HG03060 (cell line): ENCODE measurements around the gene NDST1.

ENCODE experiments used
- ATAC-seq: cut with Tn5 transposase; IDR thresholded peaks from one replicate; pipeline ENCODE4 v1.9.1; 2021; ENCODE audit warnings: low read depth, moderate number of reproducible peaks; ENCODE audit not compliant: unreplicated experiment

Gene NDST1

DNA sequence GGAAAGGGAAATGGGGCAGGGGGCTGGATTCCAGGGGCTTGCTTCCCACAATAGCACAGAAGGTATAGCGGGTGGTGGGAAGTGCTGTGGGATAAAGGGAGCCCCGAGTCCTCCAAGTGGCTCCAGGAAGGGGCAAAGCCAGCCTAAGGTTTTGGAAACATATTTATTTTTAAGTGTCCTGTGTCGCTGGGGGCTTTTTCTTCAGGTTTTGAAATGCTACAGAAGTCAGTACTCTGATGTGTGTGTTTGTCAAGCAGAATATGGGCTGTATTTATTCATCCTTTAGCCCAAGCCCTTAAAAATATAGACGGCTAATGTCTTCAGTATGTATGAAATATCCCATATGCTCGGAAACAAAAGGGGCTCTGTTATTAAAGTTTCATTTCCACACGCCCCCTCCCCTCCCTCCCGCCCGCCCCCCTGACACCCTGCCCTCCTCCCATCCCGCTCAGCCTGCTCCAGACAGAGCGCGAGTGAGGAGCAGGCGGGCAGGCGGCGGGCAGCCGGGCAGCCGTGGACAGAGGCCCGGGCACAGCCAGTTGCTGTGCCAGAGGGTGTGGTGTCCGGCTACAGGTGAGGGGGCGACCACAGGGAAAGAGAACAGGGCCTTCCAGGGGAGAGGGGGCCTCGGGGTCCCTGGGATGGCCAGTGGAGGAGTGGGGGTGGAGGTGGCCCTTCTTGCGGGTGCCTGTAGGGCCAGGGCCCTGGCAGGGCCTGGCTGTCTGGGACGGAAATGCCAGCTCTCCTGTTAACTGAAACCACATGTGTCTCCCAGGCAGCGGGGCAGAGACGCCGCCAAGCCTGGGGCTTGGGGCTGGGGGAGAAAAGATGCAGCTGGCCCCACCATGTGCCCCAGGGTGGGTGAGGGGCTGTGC, 92.9 kb downstream of the NDST1 start:
- no peak for ATAC-seq

DNA sequence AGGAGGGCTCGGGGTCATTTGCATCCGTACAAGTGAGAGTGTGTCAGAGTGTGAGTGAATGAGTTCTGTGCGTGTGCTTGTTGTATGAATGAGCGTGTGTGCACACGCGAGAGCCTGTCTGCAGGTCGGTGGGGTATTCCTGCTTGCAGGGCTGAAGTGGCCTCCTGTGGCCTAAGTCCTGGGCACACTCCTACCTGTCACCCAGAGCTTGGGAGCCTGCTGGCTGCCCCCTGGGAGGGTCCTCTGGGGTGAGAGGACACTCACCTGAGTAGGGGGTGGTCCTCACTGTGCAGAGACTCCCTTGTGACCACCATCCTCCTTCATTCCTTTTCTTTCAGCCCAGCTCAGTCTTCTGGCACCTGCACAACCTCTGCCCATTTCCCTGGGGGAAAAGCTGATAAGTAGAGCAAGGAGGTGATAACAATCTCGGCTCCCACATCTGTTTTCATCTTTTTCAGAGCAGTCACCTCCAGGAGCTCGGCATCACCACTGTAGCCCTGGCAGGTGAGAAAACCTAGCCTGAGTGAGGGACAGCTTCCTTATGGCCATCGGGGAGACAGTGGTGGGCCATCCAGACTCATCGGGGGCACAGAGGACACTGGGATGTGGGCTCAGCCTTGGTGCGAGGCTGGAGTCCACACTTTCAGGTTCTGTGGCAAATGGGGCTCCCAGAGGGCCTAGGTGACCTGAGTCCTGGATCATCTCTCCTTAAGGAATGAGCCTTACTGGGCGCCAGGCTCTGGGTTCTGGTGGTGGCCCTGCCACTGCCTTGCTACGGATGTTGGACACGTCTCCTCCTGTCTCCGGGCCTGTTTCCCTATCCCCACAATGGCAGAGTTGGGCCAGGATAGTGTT, 93.8 kb downstream of the NDST1 start:
- no peak for ATAC-seq

DNA sequence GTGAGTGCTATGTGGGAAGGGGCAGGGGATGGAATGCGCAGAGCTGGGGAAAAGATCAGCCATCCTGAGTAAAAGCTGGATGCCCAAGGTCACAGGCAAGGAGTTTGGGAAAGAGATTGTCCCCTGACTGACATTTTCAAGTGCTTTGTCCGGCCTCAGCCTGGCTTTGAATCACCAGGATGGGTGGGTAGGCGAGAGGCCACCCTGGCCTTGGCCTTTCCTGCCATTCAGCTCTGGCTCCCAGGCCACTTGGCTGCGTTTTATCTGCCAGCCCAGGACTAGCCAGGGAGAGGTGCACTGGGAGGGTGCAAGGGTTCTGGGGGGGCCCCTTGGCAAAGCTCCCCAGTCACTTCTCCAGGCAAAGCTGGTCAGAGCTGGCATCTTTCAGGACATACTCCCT, 95.1 kb downstream of the NDST1 start:
- ATAC-seq = no peak

DNA sequence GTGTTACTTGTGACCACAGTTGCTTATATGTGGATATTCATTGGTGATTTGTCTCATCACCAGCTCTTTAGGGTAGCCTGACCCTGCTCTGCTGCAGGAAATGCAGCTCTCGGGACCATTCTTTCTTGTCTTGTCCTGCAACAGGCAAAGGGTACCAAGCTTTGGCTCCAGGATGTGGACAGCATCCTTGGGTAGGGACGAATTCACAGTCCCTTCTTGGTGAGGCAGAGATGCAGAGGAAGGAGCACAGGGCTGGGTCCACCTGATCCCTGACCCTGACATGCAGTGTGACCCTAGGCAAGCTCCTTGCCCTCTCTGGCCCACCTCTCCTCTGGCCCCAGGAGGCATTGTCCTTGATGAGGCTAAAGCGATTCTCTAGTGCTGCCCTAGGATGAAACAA, 95.6 kb downstream of the NDST1 start:
- ATAC-seq = no peak

DNA sequence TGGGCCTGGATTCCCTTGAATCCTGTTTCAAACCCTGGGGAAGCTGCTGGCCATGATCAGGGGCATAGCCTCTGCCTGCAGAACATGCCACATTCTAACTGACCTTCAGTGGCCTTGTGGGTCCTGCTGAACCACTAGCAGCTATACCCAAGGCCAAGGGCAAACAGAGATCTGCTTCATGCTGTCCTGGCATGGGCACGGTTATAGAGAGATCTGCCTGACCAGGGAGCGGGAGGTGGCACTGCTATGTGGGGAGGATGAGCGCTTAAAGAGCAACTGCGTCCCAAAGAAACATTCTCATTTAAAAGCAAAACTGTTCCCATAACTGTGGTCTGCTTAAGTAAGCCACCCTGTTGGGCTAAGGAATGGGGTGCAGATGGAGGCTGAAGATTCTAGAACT, 96.1 kb downstream of the NDST1 start:
- ATAC-seq = no peak

DNA sequence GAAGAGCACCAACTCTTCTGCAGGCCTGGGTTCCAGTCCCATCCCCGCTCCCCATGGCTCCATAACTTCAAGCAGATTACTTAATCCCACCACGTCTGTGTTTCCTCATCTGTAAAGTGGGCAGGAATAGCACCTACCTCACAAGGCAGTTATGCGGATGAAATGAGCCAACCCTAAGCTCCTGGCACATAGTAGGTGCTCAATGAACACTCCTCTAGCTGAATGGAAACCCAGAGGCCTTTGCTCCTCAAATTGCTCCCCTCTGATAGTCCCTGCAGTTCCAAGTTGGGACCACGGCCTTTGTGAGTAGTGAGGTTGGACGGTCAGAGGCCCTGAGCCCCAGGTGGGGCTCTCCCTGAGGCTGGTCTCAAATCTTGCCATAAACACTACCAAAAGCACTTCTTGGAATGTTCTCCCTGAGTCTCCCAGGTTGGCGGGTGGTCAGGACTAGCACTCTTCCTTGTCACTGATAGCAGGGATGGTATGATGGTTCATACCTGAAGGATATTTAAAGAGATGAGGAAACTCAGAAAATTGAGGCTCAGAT, 97.0 kb downstream of the NDST1 start:
- ATAC-seq = no peak

DNA sequence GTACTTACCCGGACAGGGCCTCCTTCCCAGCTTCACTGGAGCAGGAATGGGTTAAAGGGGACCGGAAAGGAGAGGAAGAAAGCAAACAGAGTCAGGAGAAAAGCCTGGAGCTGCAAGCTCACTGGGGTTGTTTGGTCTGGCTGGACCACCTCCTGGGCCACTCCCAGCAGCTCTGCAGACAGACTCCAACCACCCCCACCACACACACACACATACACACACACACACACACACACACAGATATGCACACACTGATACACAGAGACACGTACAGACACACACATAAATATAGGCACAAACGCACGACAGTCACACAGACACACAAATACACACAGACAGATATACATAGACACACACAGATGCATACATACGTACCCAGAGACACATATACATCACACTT, 97.6 kb downstream of the NDST1 start:
- no peak for ATAC-seq

DNA sequence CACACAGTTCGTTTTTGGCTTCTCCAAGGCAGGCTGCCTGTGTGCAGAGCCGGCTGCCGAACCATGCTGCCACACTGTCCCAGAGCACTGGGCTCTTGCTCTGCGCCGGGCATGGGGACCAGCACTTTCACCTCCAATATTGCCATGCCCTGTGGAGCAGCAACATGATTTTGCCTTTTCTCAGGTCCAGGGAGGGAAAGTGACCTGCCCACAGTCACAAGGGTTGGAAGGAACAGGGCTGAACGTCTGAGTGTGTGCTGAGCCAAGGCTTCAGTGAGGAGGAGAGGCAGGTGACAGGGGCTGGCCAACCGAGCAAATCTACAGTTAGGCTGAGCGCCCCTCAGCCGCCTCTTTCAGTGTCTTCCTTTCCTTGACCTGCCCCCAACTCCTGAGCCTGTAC, 98.5 kb downstream of the NDST1 start:
- ATAC-seq = no peak

DNA sequence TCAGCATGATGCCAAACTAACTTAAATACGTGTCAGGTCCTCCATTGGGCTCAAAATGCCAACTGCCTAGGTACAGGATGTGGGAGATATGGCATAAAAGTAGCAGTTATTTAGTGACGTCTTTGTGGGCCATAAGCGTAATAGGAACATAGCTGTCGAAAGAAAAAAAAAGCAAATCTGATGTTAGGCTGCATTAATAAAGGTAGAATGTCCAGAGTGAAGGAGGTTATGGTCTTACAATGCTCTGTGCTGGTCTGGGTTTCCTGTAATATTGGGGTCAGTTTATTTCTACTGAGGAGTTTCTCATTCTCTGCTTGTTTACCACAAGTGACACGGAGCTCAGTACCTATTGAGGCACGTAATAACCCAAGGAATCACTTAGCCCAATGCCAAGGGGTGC, 99.2 kb downstream of the NDST1 start:
- no peak for ATAC-seq
